Neural cell (in vitro differentiated cells): ENCODE measurements around the gene LRBA. TPM values are rescaled to one million over a fixed set of nuclear protein-coding genes. Genes with fewer than 3 reads are reported as not detected.

Experiments
- H2AFZ ChIP-seq: fragments of 200-600, 300-800 bp; sonication (generic), shearing (Covaris generic); 2 replicates; pipeline ENCODE4 v1.6.0; 2014; ENCODE audit warnings: low read depth, mild to moderate bottlenecking, antibody characterized with exemption, low read length, moderate library complexity
- H3F3A ChIP-seq: fragments of 200-600 bp; shearing (Covaris generic); 2 replicates; pipeline ENCODE4 v1.6.1; 2016; ENCODE audit warnings: mild to moderate bottlenecking, moderate library complexity, mixed read lengths, antibody characterized with exemption, low read length; ENCODE audit not compliant: insufficient read depth, poor library complexity, severe bottlenecking
- H3K27ac ChIP-seq: fragments of 200-600, 300-800 bp; sonication (generic), shearing (Covaris generic); 2 replicates; pipeline ENCODE4 v1.5.1; 2014; ENCODE audit warnings: mild to moderate bottlenecking, low read length, moderate library complexity
- H3K27me3 ChIP-seq: fragments of 300-800, 200-600 bp; sonication (generic), shearing (Covaris generic); 2 replicates; pipeline ENCODE4 v1.6.0; 2014; ENCODE audit warnings: mild to moderate bottlenecking, low read depth, low read length, moderate library complexity; ENCODE audit not compliant: insufficient read depth
- H3K36me3 ChIP-seq: fragments of 300-800, 200-600 bp; sonication (generic), shearing (Covaris generic); 2 replicates; pipeline ENCODE4 v1.5.1; 2014; ENCODE audit warnings: mild to moderate bottlenecking, antibody characterized with exemption, low read length, moderate library complexity; ENCODE audit not compliant: insufficient read depth
- H3K4me2 ChIP-seq: fragments of 300-800, 200-600 bp; sonication (generic), shearing (Covaris generic); 2 replicates; pipeline ENCODE4 v1.6.0; 2014; ENCODE audit warnings: mild to moderate bottlenecking, low read length
- H3K4me3 ChIP-seq: fragments of 300-800, 200-600 bp; sonication (generic), shearing (Covaris generic); 2 replicates; pipeline ENCODE4 v1.5.1; 2014; ENCODE audit warnings: mild to moderate bottlenecking, low read length, moderate library complexity
- H3K79me2 ChIP-seq: fragments of 200-600 bp; shearing (Covaris generic); replicated peaks from 2 replicates; pipeline ENCODE4 v1.6.0; 2014; ENCODE audit warnings: mild to moderate bottlenecking, low read length, moderate library complexity; ENCODE audit not compliant: insufficient read depth
- H3K9ac ChIP-seq: fragments of 300-800, 200-600 bp; sonication (generic), shearing (Covaris generic); 2 replicates; pipeline ENCODE4 v1.6.1; 2016; ENCODE audit warnings: mild to moderate bottlenecking, low read length, mixed read lengths
- H3K9me2 ChIP-seq: fragments of 200-600 bp; shearing (Covaris generic); 2 replicates; pipeline ENCODE4 v1.6.1; 2016; ENCODE audit warnings: mild to moderate bottlenecking, low read length, mixed read lengths; ENCODE audit not compliant: insufficient read depth
- H3K9me3 ChIP-seq: fragments of 200-600, 300-800 bp; sonication (generic), shearing (Covaris generic); 2 replicates; pipeline ENCODE4 v1.6.1; 2016; ENCODE audit warnings: mild to moderate bottlenecking, mixed run types, low read length, moderate library complexity, mixed read lengths
- H4K20me1 ChIP-seq: fragments of 200-600 bp; shearing (Covaris generic); 2 replicates; pipeline ENCODE4 v1.6.1; 2016; ENCODE audit warnings: mild to moderate bottlenecking, mixed run types; ENCODE audit not compliant: insufficient read depth
- EP300 ChIP-seq: fragments of 450-650 bp; conservative IDR thresholded peaks from 2 replicates; pipeline ENCODE4 v1.6.1; 2014; ENCODE audit warnings: antibody characterized with exemption, mild to moderate bottlenecking, moderate library complexity; ENCODE audit not compliant: poor library complexity, severe bottlenecking
- EZH2 ChIP-seq: fragments of 200-600, 300-800 bp; shearing (Covaris generic), sonication (generic); IDR thresholded peaks from 2 replicates; pipeline ENCODE4 v1.6.1; 2014; ENCODE audit warnings: antibody characterized with exemption, low read length, borderline replicate concordance, mild to moderate bottlenecking; ENCODE audit not compliant: insufficient read depth, poor library complexity, severe bottlenecking
- MXI1 ChIP-seq: fragments of 450-650 bp; conservative IDR thresholded peaks from 2 replicates; pipeline ENCODE4 v1.6.1; 2014; ENCODE audit warnings: antibody characterized with exemption, mild to moderate bottlenecking; ENCODE audit not compliant: poor library complexity, severe bottlenecking
- POLR2AphosphoS5 ChIP-seq: IDR thresholded peaks from 2 replicates; pipeline ENCODE4 v1.6.1; 2012
- RAD21 ChIP-seq: fragments of 450-650 bp; conservative IDR thresholded peaks from 2 replicates; pipeline ENCODE4 v1.6.1; 2014; ENCODE audit warnings: antibody characterized with exemption, mild to moderate bottlenecking, moderate library complexity
- SMC3 ChIP-seq: fragments of 450-650 bp; conservative IDR thresholded peaks from 2 replicates; pipeline ENCODE4 v1.6.1; 2014; ENCODE audit warnings: antibody characterized with exemption, mild to moderate bottlenecking, moderate library complexity; ENCODE audit not compliant: poor library complexity
- TAF1 ChIP-seq: IDR thresholded peaks from 2 replicates; pipeline ENCODE4 v1.6.1; 2012; ENCODE audit warnings: low read depth
- polyA plus RNA-seq: library from polyadenylated mRNA; depleted of rRNA; stranded (reverse); fragments of >200 nt; gene quantifications from 2 replicates; pipeline ENCODE4 v1.2.3, GENCODE V29; 2014
- TF ChIP-seq, protein P1 (sequence below): fragments of 450-650 bp; IDR thresholded peaks from 2 replicates; pipeline ENCODE4 v1.5.1; 2014; ENCODE audit warnings: antibody characterized with exemption, mild to moderate bottlenecking, moderate library complexity; ENCODE audit not compliant: poor library complexity, severe bottlenecking
- TF ChIP-seq, protein P2 (sequence below): IDR thresholded peaks from 2 replicates; pipeline ENCODE4 v1.6.1; 2012; ENCODE audit warnings: borderline replicate concordance

LRBA gene
- polyA plus RNA-seq, 1 donor from 2014 or later: 7.1 TPM

DNA sequence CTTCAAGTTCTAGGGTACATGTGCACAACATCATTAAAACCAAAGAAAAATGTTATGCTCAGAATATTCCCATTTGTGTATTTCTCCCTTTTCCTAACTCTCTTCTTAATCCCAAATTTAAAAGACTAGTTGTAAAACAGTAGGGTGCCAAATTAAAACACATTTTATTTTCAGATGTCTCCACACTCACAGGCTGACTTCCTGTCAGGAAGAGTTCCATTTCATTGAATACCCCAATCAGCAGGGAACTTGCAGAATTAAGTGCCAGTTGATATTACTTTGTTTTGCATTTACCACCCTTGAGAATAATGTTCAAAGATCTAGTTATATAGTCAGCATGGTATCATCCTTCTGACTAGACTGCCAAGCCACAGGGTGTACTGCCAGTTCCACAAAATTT is 225.2 kb downstream of the LRBA start:
- no peaks in the 10 kb centered on the region for H3K9me3 ChIP-seq
- H4K20me1 ChIP-seq: no peaks in the 10 kb centered on the region
- no peaks in the 10 kb centered on the region for H3K36me3 ChIP-seq
- H3F3A ChIP-seq: no peaks in the 10 kb centered on the region
- no peaks in the 10 kb centered on the region for H3K27me3 ChIP-seq
- no peak overlapping the region for H2AFZ ChIP-seq
- H3K27ac ChIP-seq: no peak overlapping the region
- no peak overlapping the region for H3K4me2 ChIP-seq
- no peaks in the 10 kb centered on the region for H3K9me2 ChIP-seq
- H3K79me2 ChIP-seq: no peaks in the 10 kb centered on the region
- H3K9ac ChIP-seq: no peak overlapping the region
- no peak overlapping the region for H3K4me3 ChIP-seq
- TF ChIP-seq, protein P1, sequence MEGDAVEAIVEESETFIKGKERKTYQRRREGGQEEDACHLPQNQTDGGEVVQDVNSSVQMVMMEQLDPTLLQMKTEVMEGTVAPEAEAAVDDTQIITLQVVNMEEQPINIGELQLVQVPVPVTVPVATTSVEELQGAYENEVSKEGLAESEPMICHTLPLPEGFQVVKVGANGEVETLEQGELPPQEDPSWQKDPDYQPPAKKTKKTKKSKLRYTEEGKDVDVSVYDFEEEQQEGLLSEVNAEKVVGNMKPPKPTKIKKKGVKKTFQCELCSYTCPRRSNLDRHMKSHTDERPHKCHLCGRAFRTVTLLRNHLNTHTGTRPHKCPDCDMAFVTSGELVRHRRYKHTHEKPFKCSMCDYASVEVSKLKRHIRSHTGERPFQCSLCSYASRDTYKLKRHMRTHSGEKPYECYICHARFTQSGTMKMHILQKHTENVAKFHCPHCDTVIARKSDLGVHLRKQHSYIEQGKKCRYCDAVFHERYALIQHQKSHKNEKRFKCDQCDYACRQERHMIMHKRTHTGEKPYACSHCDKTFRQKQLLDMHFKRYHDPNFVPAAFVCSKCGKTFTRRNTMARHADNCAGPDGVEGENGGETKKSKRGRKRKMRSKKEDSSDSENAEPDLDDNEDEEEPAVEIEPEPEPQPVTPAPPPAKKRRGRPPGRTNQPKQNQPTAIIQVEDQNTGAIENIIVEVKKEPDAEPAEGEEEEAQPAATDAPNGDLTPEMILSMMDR: no peak
- no peak for TF ChIP-seq EP300
- TF ChIP-seq, protein P2, sequence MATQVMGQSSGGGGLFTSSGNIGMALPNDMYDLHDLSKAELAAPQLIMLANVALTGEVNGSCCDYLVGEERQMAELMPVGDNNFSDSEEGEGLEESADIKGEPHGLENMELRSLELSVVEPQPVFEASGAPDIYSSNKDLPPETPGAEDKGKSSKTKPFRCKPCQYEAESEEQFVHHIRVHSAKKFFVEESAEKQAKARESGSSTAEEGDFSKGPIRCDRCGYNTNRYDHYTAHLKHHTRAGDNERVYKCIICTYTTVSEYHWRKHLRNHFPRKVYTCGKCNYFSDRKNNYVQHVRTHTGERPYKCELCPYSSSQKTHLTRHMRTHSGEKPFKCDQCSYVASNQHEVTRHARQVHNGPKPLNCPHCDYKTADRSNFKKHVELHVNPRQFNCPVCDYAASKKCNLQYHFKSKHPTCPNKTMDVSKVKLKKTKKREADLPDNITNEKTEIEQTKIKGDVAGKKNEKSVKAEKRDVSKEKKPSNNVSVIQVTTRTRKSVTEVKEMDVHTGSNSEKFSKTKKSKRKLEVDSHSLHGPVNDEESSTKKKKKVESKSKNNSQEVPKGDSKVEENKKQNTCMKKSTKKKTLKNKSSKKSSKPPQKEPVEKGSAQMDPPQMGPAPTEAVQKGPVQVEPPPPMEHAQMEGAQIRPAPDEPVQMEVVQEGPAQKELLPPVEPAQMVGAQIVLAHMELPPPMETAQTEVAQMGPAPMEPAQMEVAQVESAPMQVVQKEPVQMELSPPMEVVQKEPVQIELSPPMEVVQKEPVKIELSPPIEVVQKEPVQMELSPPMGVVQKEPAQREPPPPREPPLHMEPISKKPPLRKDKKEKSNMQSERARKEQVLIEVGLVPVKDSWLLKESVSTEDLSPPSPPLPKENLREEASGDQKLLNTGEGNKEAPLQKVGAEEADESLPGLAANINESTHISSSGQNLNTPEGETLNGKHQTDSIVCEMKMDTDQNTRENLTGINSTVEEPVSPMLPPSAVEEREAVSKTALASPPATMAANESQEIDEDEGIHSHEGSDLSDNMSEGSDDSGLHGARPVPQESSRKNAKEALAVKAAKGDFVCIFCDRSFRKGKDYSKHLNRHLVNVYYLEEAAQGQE: no peak

DNA sequence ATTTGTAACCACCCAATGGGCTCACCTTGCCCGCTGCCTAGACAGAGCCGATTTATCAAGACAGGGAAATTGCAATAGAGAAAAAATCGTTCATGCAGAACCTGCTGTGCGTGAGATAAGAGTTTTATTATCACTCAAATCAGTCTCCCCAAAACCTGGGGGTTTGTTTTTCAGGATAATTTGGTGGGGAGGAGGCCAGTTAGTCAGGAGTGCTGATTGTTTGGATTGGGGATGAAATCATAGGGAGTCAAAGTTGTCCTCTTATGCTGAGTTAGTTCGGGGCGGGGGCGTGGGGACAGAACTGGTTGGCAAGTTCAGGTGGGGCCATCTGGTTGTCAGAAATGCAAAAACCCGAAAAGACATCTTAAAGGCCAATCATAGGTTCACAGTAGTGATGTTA is 230.1 kb downstream of the LRBA start:
- no peaks in the 10 kb centered on the region for H3K9me2 ChIP-seq
- no peak overlapping the region for H3K9ac ChIP-seq
- no peak overlapping the region for H2AFZ ChIP-seq
- no peaks in the 10 kb centered on the region for H3F3A ChIP-seq
- H3K36me3 ChIP-seq: no peaks in the 10 kb centered on the region
- no peak overlapping the region for H3K4me3 ChIP-seq
- no peak overlapping the region for H3K27ac ChIP-seq
- no peaks in the 10 kb centered on the region for H3K9me3 ChIP-seq
- H4K20me1 ChIP-seq: no peaks in the 10 kb centered on the region
- H3K79me2 ChIP-seq: no peaks in the 10 kb centered on the region
- TF ChIP-seq EP300: no peak
- TF ChIP-seq SMC3: no peak
- TF ChIP-seq, protein P1: no peak
- TF ChIP-seq RAD21: no peak
- TF ChIP-seq POLR2AphosphoS5: no peak
- TF ChIP-seq TAF1: no peak
- TF ChIP-seq, protein P2: no peak
- TF ChIP-seq EZH2: no peak
- no peak for TF ChIP-seq MXI1
- H3K4me2 ChIP-seq: no peak overlapping the region
- H3K27me3 ChIP-seq: no peaks in the 10 kb centered on the region
